NB4 (cell line): Measurements from ENCODE around the gene SLC37A3.

Source experiments
- MAX ChIP-seq: IDR thresholded peaks from 2 replicates; pipeline ENCODE4 v1.6.1; 2011; ENCODE audit warnings: low read depth, low read length
- POLR2A ChIP-seq: IDR thresholded peaks from 2 replicates; pipeline ENCODE4 v1.6.1; 2011; ENCODE audit warnings: mild to moderate bottlenecking; ENCODE audit not compliant: insufficient read length; ENCODE audit errors: extremely low read depth
- TF ChIP-seq, protein P1 (sequence below): IDR thresholded peaks from one replicate; pipeline ENCODE4 v1.5.1; 2012; ENCODE audit warnings: low read depth, low read length

DNA sequence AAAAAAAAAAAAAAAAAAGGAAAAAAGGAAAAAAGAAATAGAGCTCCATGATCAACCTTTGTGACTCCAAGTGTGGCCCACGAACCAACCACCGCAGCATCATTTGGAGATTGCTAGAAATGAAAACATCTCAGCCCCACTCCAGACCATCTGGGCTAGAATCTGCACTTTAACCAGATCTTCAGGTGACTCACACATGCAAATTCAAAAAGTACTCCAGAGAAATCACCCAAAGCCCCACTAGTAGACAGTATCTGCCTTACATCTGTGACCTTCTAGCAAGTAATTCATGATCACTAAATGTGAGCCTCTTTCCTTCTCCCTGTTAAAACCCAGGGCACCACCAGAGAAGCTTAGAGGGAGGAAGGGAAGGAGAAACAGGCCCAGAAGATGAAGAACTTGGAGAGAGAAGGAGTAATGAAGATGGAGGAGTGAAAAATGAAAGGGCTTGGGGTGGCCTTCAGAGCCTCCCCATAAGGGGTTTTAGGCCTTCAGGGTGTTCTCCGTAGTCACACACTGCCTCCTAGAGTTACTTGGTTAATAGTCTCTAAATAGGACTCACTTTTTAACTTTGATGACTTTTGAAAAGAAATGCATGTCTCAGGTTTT, 94.0 kb downstream of the SLC37A3 start:
- TF ChIP-seq, protein P1, sequence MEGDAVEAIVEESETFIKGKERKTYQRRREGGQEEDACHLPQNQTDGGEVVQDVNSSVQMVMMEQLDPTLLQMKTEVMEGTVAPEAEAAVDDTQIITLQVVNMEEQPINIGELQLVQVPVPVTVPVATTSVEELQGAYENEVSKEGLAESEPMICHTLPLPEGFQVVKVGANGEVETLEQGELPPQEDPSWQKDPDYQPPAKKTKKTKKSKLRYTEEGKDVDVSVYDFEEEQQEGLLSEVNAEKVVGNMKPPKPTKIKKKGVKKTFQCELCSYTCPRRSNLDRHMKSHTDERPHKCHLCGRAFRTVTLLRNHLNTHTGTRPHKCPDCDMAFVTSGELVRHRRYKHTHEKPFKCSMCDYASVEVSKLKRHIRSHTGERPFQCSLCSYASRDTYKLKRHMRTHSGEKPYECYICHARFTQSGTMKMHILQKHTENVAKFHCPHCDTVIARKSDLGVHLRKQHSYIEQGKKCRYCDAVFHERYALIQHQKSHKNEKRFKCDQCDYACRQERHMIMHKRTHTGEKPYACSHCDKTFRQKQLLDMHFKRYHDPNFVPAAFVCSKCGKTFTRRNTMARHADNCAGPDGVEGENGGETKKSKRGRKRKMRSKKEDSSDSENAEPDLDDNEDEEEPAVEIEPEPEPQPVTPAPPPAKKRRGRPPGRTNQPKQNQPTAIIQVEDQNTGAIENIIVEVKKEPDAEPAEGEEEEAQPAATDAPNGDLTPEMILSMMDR, result peak; percentile 46
- TF ChIP-seq MAX, result no peak
- no peak for TF ChIP-seq POLR2A
